H9 (cell line): ENCODE data around the gene PRKCA. TPM values are rescaled to one million over a fixed set of nuclear protein-coding genes. Genes with fewer than 3 reads are reported as not detected.

Experiments used
- DNase-seq: peaks from one replicate; pipeline ENCODE4 v3.0.0-alpha.2; 2017
- H2AFZ ChIP-seq: one replicate; pipeline ENCODE4 v1.6.1; 2013; ENCODE audit warnings: mild to moderate bottlenecking, low read length, control low read depth, moderate library complexity
- H2AK5ac ChIP-seq: 2 replicates; pipeline ENCODE4 v1.6.1; 2013; ENCODE audit warnings: low read length, control low read depth, mixed read lengths; ENCODE audit not compliant: insufficient read length
- H2BK120ac ChIP-seq: one replicate; pipeline ENCODE4 v1.6.1; 2013; ENCODE audit warnings: low read depth, mild to moderate bottlenecking, low read length, control low read depth, inconsistent platforms; ENCODE audit not compliant: poor library complexity, severe bottlenecking
- H2BK12ac ChIP-seq: 2 replicates; pipeline ENCODE4 v1.6.1; 2013; ENCODE audit warnings: low read length, control low read depth, mixed read lengths, low read depth; ENCODE audit not compliant: insufficient read length
- H2BK15ac ChIP-seq: 2 replicates; pipeline ENCODE4 v1.6.1; 2013; ENCODE audit warnings: low read depth, low read length, control low read depth
- H2BK20ac ChIP-seq: one replicate; pipeline ENCODE4 v1.6.1; 2013; ENCODE audit warnings: low read depth, mild to moderate bottlenecking, low read length, control low read depth, inconsistent platforms; ENCODE audit not compliant: poor library complexity, severe bottlenecking
- H2BK5ac ChIP-seq: 2 replicates; pipeline ENCODE4 v1.6.1; 2013; ENCODE audit warnings: low read length, control low read depth, mixed read lengths; ENCODE audit not compliant: insufficient read length
- H3K14ac ChIP-seq: 2 replicates; pipeline ENCODE4 v1.6.1; 2013; ENCODE audit warnings: low read length, control low read depth; ENCODE audit not compliant: insufficient read depth
- H3K18ac ChIP-seq: 2 replicates; pipeline ENCODE4 v1.6.1; 2013; ENCODE audit warnings: low read depth, mild to moderate bottlenecking, mixed read lengths, low read length, control low read depth; ENCODE audit not compliant: insufficient read length
- H3K23ac ChIP-seq: 2 replicates; pipeline ENCODE4 v1.6.1; 2013; ENCODE audit warnings: low read length, control low read depth, mixed read lengths, low read depth; ENCODE audit not compliant: insufficient read length
- H3K23me2 ChIP-seq: 2 replicates; pipeline ENCODE4 v1.6.1; 2013; ENCODE audit warnings: low read depth, mild to moderate bottlenecking, mixed read lengths, low read length, control low read depth; ENCODE audit not compliant: insufficient read length, poor library complexity, severe bottlenecking
- H3K27ac ChIP-seq: 2 replicates; pipeline ENCODE4 v1.5.1; 2013; ENCODE audit warnings: low read length, control low read depth, mixed read lengths, low read depth; ENCODE audit not compliant: insufficient read length
- H3K27me3 ChIP-seq: 2 replicates; pipeline ENCODE4 v1.6.1; 2013; ENCODE audit warnings: low read length, control low read depth, inconsistent platforms; ENCODE audit not compliant: insufficient read depth
- H3K4ac ChIP-seq: 2 replicates; pipeline ENCODE4 v1.6.1; 2013; ENCODE audit warnings: low read depth, mild to moderate bottlenecking, control low read depth, inconsistent platforms, low read length, moderate library complexity
- H3K4me1 ChIP-seq: 2 replicates; pipeline ENCODE4 v1.6.1; 2013; ENCODE audit warnings: low read length, control low read depth, inconsistent platforms; ENCODE audit not compliant: insufficient read depth
- H3K4me2 ChIP-seq: 2 replicates; pipeline ENCODE4 v1.6.1; 2013; ENCODE audit warnings: low read length, control low read depth, mixed read lengths; ENCODE audit not compliant: insufficient read length, insufficient read depth
- H3K56ac ChIP-seq: 2 replicates; pipeline ENCODE4 v1.6.1; 2013; ENCODE audit warnings: low read depth, mild to moderate bottlenecking, mixed read lengths, low read length, control low read depth; ENCODE audit not compliant: insufficient read length
- H3K79me1 ChIP-seq: 2 replicates; pipeline ENCODE4 v1.6.1; 2013; ENCODE audit warnings: low read depth, mild to moderate bottlenecking, moderate library complexity, low read length, control low read depth, inconsistent platforms; ENCODE audit not compliant: insufficient read depth, poor library complexity, severe bottlenecking
- H3K79me2 ChIP-seq: 2 replicates; pipeline ENCODE4 v1.6.1; 2013; ENCODE audit warnings: low read length, control low read depth, inconsistent platforms; ENCODE audit not compliant: insufficient read depth
- H3K9ac ChIP-seq: 2 replicates; pipeline ENCODE4 v1.6.1; 2013; ENCODE audit warnings: low read length, control low read depth, mixed read lengths; ENCODE audit not compliant: insufficient read length; ENCODE audit errors: extremely low read depth
- H3K9me3 ChIP-seq: one replicate; pipeline ENCODE4 v1.6.1; 2013; ENCODE audit warnings: low read depth, low read length, inconsistent platforms; ENCODE audit not compliant: control insufficient read depth
- H3T11ph ChIP-seq: one replicate; pipeline ENCODE4 v1.6.1; 2013; ENCODE audit warnings: mild to moderate bottlenecking, low read length, control low read depth, inconsistent platforms
- H4K20me1 ChIP-seq: one replicate; pipeline ENCODE4 v1.6.1; 2013; ENCODE audit not compliant: control insufficient read depth, insufficient read length, insufficient read depth
- H4K5ac ChIP-seq: 2 replicates; pipeline ENCODE4 v1.6.1; 2013; ENCODE audit warnings: low read depth, mild to moderate bottlenecking, mixed read lengths, low read length, control low read depth; ENCODE audit not compliant: insufficient read length
- H4K8ac ChIP-seq: replicated peaks from 2 replicates; pipeline ENCODE4 v1.6.1; 2013; ENCODE audit warnings: low read length, control low read depth, mixed read lengths, low read depth; ENCODE audit not compliant: insufficient read length
- H4K91ac ChIP-seq: 2 replicates; pipeline ENCODE4 v1.6.1; 2013; ENCODE audit warnings: low read depth, mild to moderate bottlenecking, moderate library complexity, mixed read lengths, low read length, control low read depth; ENCODE audit not compliant: insufficient read length
- H3K27ac Mint-ChIP-seq, 3 experiments: 2 replicates in 2 of 3; 3 replicates in 1 of 3; pipeline ENCODE4 v1.8.0; 2020 to 2021; ENCODE audit warnings: mixed read lengths in 3 of 3, mild to moderate bottlenecking in 1 of 3, moderate library complexity in 1 of 3
- H3K27me3 Mint-ChIP-seq: 2 replicates; pipeline ENCODE4 v1.8.0; 2021; ENCODE audit warnings: low read depth, mild to moderate bottlenecking, moderate library complexity, mixed read lengths
- H3K36me3 Mint-ChIP-seq, 3 experiments: 2 replicates in 2 of 3; 3 replicates in 1 of 3; pipeline ENCODE4 v1.8.0; 2020 to 2021; ENCODE audit warnings: low read depth in 3 of 3, mixed read lengths in 3 of 3; ENCODE audit not compliant: insufficient read depth in 1 of 3
- H3K4me1 Mint-ChIP-seq, 2 experiments: 2 replicates each; pipeline ENCODE4 v1.8.0; 2020; ENCODE audit warnings: mixed read lengths in 2 of 2
- H3K4me3 Mint-ChIP-seq, 2 experiments: 2 replicates in 1 of 2; 3 replicates in 1 of 2; pipeline ENCODE4 v1.8.0; 2020 to 2021; ENCODE audit warnings: mild to moderate bottlenecking in 2 of 2, mixed read lengths in 2 of 2, moderate library complexity in 1 of 2
- H3K9me3 Mint-ChIP-seq, 2 experiments: 2 replicates in 1 of 2; 3 replicates in 1 of 2; pipeline ENCODE4 v1.8.0; 2020; ENCODE audit warnings: mild to moderate bottlenecking in 2 of 2, mixed read lengths in 2 of 2, moderate library complexity in 1 of 2
- WGBS: extraction: QIAGEN DNeasy Blood & Tissue Kit; methylation state at CpG from one replicate; pipeline ENCODE4 v1.1.7; 2013; ENCODE audit warnings: missing lambda C conversion rate, low lambda C conversion rate, mixed read lengths; ENCODE audit not compliant: insufficient read length; ENCODE audit errors: extremely low coverage; 5-methylcytosine and 5-hydroxymethylcytosine counted together
- total RNA-seq: library from RNA; stranded (reverse); gene quantifications from 2 replicates; pipeline ENCODE4 v1.2.1, GENCODE V29; 2021
- TF ChIP-seq, protein P1 (sequence below): fragments of 200-600 bp; sonication (generic); conservative IDR thresholded peaks from 3 replicates; pipeline ENCODE4 v1.8.0; 2021; ENCODE audit warnings: antibody characterized with exemption, mild to moderate bottlenecking

Gene PRKCA
- total RNA-seq, 1 experiment from 2014 or later = 10.5 TPM

DNA sequence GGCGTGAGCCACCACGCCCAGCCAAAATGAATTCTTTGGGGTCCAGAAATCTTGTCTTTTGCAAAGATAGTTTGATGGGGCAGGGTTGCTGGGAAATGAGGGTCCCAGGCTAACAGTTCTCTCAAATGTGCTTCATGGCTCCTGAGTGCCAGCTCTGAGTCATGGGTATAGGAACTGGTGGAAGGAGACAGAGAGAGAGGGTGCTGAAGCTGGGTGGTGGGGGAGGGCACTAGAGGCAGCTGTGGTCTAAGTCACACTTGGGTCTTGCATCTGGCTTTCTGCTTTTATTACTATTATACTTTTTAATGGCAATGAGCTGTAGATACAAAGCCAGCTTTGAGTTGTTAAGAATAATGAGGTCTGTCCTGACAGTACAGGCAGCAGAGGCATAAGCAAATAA lies 54.6 kb downstream of the PRKCA start:
- Mint-ChIP-seq H3K9me3 (no peaks in the 10 kb centered on the region), H3K4me1 (peaks cover 22 to 39% of the 10 kb centered on the region in 2 experiments), H3K36me3 (no peaks in the 10 kb centered on the region), H3K27ac (no peak overlapping the region), H3K4me3 (no peak overlapping the region), H3K27me3 (no peaks in the 10 kb centered on the region)
- TF ChIP-seq, protein P1, sequence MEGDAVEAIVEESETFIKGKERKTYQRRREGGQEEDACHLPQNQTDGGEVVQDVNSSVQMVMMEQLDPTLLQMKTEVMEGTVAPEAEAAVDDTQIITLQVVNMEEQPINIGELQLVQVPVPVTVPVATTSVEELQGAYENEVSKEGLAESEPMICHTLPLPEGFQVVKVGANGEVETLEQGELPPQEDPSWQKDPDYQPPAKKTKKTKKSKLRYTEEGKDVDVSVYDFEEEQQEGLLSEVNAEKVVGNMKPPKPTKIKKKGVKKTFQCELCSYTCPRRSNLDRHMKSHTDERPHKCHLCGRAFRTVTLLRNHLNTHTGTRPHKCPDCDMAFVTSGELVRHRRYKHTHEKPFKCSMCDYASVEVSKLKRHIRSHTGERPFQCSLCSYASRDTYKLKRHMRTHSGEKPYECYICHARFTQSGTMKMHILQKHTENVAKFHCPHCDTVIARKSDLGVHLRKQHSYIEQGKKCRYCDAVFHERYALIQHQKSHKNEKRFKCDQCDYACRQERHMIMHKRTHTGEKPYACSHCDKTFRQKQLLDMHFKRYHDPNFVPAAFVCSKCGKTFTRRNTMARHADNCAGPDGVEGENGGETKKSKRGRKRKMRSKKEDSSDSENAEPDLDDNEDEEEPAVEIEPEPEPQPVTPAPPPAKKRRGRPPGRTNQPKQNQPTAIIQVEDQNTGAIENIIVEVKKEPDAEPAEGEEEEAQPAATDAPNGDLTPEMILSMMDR = no peak
- H3K9ac ChIP-seq = no peak overlapping the region
- H4K20me1 ChIP-seq = no peaks in the 10 kb centered on the region
- no peak overlapping the region for H4K8ac ChIP-seq
- H2BK15ac ChIP-seq = no peak overlapping the region
- no peak overlapping the region for H3K14ac ChIP-seq
- H2BK12ac ChIP-seq = no peak overlapping the region
- no peak overlapping the region for H3K56ac ChIP-seq
- H2BK120ac ChIP-seq = no peak overlapping the region
- H3K4me1 ChIP-seq = peaks cover 6% of the 10 kb centered on the region
- H3K27ac ChIP-seq = no peak overlapping the region
- no peak overlapping the region for H4K5ac ChIP-seq
- H3K79me1 ChIP-seq = no peaks in the 10 kb centered on the region
- no CpG with 5 or more reads among the region's 2 CpGs for WGBS
- H3K4ac ChIP-seq = no peak overlapping the region
- H2BK5ac ChIP-seq = no peak overlapping the region
- no peak overlapping the region for H2AFZ ChIP-seq
- H4K91ac ChIP-seq = no peak overlapping the region
- no peak for DNase-seq
- no peak overlapping the region for H3T11ph ChIP-seq
- H2BK20ac ChIP-seq = no peak overlapping the region
- no peak overlapping the region for H3K4me2 ChIP-seq
- no peak overlapping the region for H3K18ac ChIP-seq
- 0 out of 2 replicates have a peak, but pooled peaks cover 2% of the 10 kb centered on the region for H3K79me2 ChIP-seq
- no peak overlapping the region for H2AK5ac ChIP-seq
- H3K23ac ChIP-seq = no peak overlapping the region
- no peaks in the 10 kb centered on the region for H3K27me3 ChIP-seq
- H3K9me3 ChIP-seq = no peaks in the 10 kb centered on the region
- no peaks in the 10 kb centered on the region for H3K23me2 ChIP-seq
